ENCODE measurements around the gene TSNAXIP1.

TSNAXIP1 gene

DNA sequence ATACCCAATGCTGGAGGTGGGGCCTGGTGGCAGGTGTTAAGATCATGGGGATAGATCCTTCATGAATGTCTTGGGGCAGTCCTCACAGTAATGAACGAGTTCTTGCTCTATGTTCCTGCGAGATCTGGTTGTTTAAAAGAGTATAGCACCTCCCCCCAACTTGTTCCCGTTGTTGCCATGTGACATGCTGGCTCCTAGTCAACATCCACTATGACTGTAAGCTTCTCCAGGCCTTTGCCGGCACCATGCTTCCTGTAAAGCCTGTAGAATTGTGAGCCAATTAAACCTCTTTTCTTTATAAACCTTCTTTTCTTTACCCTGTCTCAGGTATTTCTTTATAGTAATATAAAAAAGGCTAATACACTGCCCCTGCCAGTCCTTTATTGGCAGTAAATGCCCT, 33.6 kb upstream of the TSNAXIP1 start:
- H3K4me3 ChIP-seq (ENCODE audit: low read depth, low read length), result no peak overlapping the region
- CTCF ChIA-PET, result interaction anchor here (0.7 to 0.8 kb wide), 3 partner anchors 11 to 44 kb away, joined by 3 read pairs; no protein-coding TSS in a partner anchor
- H3K27ac ChIP-seq (ENCODE audit: extremely low read depth, low read depth, low read length), result no peak overlapping the region
- TF ChIP-seq, protein P1, sequence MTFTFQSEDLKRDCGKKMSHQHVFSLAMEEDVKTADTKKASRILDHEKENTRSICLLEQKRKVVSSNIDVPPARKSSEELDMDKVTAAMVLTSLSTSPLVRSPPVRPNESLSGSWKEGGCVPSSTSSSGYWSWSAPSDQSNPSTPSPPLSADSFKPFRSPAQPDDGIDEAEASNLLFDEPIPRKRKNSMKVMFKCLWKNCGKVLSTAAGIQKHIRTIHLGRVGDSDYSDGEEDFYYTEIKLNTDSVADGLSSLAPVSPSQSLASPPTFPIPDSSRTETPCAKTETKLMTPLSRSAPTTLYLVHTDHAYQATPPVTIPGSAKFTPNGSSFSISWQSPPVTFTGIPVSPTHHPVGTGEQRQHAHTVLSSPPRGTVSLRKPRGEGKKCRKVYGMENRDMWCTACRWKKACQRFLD (tag by site-specific recombination; IDR thresholded peaks at IDR 0.05), result no peak
- no peak for TF ChIP-seq ZNF677 (tag by site-specific recombination; IDR thresholded peaks at IDR 0.05)
- TF ChIP-seq ZNF830 (tag by site-specific recombination; IDR thresholded peaks at IDR 0.05; ENCODE audit: low read depth), result no peak
- no peak for TF ChIP-seq ZNF530 (tag by site-specific recombination; IDR thresholded peaks at IDR 0.05; ENCODE audit: low read depth)
- TF ChIP-seq, protein P2, sequence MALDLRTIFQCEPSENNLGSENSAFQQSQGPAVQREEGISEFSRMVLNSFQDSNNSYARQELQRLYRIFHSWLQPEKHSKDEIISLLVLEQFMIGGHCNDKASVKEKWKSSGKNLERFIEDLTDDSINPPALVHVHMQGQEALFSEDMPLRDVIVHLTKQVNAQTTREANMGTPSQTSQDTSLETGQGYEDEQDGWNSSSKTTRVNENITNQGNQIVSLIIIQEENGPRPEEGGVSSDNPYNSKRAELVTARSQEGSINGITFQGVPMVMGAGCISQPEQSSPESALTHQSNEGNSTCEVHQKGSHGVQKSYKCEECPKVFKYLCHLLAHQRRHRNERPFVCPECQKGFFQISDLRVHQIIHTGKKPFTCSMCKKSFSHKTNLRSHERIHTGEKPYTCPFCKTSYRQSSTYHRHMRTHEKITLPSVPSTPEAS (tag by site-specific recombination; IDR thresholded peaks at IDR 0.05), result no peak
- no peak for TF ChIP-seq WT1 (tag by site-specific recombination; IDR thresholded peaks at IDR 0.05)
- no peak for TF ChIP-seq ZNF658 (tag by site-specific recombination; IDR thresholded peaks at IDR 0.05)
- TF ChIP-seq ZNF548 (tag by site-specific recombination; IDR thresholded peaks at IDR 0.05), result no peak
- TF ChIP-seq ZNF23 (tag by site-specific recombination; IDR thresholded peaks at IDR 0.05; ENCODE audit: borderline replicate concordance), result no peak
- no peak for TF ChIP-seq REPIN1 (tag by site-specific recombination; IDR thresholded peaks at IDR 0.05; ENCODE audit: low read depth)
- TF ChIP-seq ZNF138 (tag by site-specific recombination; IDR thresholded peaks at IDR 0.05; ENCODE audit: borderline replicate concordance), result no peak
- TF ChIP-seq, protein P3, sequence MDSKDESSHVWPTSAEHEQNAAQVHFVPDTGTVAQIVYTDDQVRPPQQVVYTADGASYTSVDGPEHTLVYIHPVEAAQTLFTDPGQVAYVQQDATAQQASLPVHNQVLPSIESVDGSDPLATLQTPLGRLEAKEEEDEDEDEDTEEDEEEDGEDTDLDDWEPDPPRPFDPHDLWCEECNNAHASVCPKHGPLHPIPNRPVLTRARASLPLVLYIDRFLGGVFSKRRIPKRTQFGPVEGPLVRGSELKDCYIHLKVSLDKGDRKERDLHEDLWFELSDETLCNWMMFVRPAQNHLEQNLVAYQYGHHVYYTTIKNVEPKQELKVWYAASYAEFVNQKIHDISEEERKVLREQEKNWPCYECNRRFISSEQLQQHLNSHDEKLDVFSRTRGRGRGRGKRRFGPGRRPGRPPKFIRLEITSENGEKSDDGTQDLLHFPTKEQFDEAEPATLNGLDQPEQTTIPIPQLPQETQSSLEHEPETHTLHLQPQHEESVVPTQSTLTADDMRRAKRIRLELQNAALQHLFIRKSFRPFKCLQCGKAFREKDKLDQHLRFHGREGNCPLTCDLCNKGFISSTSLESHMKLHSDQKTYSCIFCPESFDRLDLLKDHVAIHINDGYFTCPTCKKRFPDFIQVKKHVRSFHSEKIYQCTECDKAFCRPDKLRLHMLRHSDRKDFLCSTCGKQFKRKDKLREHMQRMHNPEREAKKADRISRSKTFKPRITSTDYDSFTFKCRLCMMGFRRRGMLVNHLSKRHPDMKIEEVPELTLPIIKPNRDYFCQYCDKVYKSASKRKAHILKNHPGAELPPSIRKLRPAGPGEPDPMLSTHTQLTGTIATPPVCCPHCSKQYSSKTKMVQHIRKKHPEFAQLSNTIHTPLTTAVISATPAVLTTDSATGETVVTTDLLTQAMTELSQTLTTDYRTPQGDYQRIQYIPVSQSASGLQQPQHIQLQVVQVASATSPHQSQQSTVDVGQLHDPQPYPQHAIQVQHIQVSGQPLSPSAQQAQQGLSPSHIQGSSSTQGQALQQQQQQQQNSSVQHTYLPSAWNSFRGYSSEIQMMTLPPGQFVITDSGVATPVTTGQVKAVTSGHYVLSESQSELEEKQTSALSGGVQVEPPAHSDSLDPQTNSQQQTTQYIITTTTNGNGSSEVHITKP (tag by site-specific recombination; IDR thresholded peaks at IDR 0.05), result no peak
- TF ChIP-seq, protein P4, sequence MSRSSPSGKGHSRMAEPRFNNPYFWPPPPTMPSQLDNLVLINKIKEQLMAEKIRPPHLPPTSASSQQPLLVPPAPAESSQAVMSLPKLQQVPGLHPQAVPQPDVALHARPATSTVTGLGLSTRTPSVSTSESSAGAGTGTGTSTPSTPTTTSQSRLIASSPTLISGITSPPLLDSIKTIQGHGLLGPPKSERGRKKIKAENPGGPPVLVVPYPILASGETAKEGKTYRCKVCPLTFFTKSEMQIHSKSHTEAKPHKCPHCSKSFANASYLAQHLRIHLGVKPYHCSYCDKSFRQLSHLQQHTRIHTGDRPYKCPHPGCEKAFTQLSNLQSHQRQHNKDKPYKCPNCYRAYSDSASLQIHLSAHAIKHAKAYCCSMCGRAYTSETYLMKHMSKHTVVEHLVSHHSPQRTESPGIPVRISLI (tag by site-specific recombination; IDR thresholded peaks at IDR 0.05), result no peak
- no peak for TF ChIP-seq OSR2 (tag by site-specific recombination; IDR thresholded peaks at IDR 0.05)
- TF ChIP-seq, protein P5, sequence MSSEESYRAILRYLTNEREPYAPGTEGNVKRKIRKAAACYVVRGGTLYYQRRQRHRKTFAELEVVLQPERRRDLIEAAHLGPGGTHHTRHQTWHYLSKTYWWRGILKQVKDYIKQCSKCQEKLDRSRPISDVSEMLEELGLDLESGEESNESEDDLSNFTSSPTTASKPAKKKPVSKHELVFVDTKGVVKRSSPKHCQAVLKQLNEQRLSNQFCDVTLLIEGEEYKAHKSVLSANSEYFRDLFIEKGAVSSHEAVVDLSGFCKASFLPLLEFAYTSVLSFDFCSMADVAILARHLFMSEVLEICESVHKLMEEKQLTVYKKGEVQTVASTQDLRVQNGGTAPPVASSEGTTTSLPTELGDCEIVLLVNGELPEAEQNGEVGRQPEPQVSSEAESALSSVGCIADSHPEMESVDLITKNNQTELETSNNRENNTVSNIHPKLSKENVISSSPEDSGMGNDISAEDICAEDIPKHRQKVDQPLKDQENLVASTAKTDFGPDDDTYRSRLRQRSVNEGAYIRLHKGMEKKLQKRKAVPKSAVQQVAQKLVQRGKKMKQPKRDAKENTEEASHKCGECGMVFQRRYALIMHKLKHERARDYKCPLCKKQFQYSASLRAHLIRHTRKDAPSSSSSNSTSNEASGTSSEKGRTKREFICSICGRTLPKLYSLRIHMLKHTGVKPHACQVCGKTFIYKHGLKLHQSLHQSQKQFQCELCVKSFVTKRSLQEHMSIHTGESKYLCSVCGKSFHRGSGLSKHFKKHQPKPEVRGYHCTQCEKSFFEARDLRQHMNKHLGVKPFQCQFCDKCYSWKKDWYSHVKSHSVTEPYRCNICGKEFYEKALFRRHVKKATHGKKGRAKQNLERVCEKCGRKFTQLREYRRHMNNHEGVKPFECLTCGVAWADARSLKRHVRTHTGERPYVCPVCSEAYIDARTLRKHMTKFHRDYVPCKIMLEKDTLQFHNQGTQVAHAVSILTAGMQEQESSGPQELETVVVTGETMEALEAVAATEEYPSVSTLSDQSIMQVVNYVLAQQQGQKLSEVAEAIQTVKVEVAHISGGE (tag by site-specific recombination; conservative IDR thresholded peaks at IDR 0.05; ENCODE audit: low read depth), result no peak
- TF ChIP-seq ZNF514 (tag by site-specific recombination; IDR thresholded peaks at IDR 0.05), result no peak
- TF ChIP-seq ZNF16 (tag by site-specific recombination; IDR thresholded peaks at IDR 0.05; ENCODE audit: low read depth), result no peak
- no peak for TF ChIP-seq ZIC2 (tag by site-specific recombination; IDR thresholded peaks at IDR 0.05)
- POLR2A ChIA-PET, result no interaction called here
- peaks cover 0 to 4% of the 10 kb centered on the region in 2 experiments; a peak in 2 of 3 replicates for H3K36me3 ChIP-seq (ENCODE audit: control insufficient read depth in 2 of 2, insufficient read depth in 1 of 2, low read length in 2 of 2)
- no peaks in the 10 kb centered on the region for H3K9me3 ChIP-seq (ENCODE audit: control insufficient read depth, insufficient read depth, low read depth, low read length)
- no peaks in the 10 kb centered on the region for H3K4me1 ChIP-seq (ENCODE audit: control insufficient read depth, insufficient read depth, low read length)

All from HEK293 (cell line).